GM21360 (cell line): Measurements from ENCODE around the gene PLCD1.
A peak's percentile ranks its signal among the peaks of the same experiment; 100 is the strongest.

ENCODE experiments used
- ATAC-seq: cut with Tn5 transposase; IDR thresholded peaks from one replicate; pipeline ENCODE4 v1.9.1; 2021; ENCODE audit warnings: mild to moderate bottlenecking, moderate library complexity; ENCODE audit not compliant: unreplicated experiment

PLCD1 gene

DNA sequence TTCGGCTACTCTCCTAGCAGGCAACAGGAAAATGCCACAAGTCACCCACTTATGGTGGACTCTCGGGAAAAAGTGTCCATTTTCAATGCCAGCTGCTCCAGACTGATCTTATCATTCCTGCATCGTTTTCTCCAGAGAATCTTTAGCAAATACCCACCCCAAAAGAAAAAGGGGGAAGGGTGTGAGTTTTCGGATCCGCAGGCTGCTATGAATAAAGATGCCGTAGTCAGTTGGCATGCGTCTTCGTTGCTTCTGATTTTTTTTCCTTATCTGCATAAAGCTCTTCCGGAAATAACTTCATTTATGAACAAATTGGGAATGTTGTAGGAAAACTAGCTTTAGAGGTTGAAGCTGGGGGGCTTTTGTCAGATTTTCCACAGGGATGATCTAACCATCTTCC lies 61.2 kb downstream of the PLCD1 start:
- no peak for ATAC-seq

DNA sequence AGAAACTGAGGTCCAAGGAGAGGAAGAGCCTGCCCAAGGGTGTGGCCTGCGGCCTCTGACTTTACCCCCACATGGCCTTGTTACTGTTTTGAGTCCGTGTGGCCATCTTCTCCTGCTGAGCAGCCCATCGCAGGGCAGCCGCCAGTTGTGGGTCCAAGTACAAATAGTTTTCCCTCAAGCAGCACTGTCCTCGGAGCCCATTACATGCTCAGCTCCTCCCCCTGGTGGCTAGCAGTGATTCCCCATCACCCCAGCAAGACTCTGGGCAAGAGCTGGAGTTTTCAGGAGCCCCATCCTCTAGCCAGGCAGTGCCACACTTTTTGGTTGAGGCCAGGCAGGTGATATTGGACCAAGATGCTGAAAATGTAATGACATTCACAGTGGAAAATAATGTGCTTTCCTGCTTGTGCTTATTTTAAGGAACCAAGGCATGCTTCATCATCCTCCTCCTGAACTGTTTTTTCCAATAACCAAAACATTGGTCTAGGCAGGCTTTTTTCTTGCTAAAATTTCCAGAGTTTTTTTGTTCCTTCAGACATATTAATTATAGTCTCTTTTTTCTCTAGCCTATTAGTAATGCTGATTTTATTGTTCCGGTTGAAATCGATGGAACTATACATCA lies 62.1 kb downstream of the PLCD1 start:
- ATAC-seq = peak; percentile 64

- no peak for ATAC-seq
These were observed 64.7 kb downstream of the PLCD1 start for GRCh38 chr3:37964716-37965115.

DNA sequence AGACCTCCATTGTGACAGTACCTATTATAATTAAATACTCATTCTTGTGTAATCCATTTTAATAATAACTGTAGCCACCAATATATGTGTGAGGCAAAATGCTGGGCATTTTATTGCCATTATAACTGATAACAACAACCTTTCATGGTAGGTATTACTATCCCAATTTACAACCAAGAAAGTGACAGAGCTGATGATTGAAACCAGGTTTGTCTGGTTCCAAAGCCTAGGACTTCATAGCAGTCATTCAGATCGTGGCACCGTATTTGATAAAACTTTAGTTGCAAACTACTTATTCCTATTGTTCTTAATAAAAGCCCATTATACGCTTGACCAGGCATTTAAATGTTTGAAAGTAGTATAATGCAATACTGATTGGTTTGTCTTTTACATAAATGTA lies 65.3 kb downstream of the PLCD1 start:
- ATAC-seq = no peak

DNA sequence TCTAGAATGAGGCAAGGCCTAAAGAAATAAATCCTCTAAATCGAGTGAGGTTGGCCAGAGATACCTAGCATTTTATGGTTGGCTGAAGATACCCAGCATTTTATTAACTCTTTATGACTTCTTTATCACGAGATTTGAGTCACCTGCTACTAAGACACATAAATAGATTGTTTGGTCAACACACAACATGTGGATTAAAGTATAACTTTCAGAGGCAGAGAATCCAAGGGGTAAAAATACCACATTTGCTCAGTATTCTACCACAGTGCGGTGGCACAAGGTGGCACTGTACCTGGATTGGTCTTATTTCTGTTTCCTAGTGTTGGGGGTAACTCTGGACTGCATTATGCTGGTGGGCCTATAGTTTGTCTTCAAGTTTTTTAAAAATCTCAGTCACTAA lies 65.8 kb downstream of the PLCD1 start:
- ATAC-seq = no peak

GRCh38 chr3:37963016-37963415 lies 66.4 kb downstream of the PLCD1 start:
- no peak for ATAC-seq

DNA sequence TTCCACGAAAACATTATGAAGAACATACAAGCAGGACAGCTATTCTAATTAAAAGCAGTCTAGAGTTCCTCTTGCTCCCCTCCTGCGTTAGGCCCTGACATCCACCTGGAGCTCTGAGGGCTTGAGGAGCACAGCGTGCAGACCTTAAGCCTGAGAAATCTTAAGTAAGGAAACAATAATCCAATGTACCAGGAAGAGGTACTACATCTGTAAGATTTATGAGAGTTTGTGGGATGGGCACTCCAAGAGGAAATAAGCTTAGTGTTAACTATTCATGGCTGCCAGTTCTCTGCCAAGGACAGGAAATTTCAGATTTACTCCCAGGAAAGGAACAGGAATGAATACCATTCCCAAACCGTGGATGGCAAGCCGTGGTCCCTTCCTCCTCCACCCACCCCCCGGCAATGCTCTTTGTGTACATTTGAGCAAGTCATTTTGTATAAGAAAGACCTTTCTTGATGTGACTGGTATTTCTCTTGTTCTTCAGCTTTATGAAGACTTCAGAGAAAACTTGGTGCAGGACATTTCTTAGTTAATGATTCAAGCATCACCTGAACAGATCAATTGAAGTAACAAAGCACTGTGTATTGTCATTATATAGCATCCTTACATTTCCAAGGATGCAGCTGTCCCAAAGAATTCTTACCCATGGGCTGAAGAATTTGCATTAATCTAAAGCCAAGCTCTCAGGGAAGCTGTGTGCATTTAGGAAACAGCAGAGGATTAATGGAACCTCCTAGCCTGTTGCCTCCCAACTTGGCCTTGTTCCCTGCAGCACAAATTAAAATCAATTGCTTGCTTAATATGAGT lies 67.6 kb downstream of the PLCD1 start:
- no peak for ATAC-seq

DNA sequence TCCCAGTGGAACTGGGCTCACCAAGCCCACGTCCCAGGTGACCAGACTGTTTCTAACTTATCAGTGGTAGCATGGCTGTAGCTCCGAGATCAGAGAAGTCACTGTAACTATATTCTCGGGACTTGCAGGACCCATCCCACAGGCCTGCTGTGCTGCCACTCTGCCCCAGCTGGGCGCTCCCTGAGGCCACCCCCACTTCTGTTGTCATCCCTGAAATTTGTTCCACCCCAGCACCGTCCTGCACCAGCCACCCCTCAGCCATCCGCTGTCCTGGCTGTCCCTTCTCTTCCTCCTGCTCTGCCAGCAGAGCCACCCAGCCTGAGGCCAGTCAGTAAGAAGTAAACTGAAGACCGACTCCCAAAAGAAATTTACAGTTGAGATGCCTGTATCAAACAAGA lies 71.9 kb downstream of the PLCD1 start:
- ATAC-seq = no peak
